Measurements from ENCODE around the gene CABP1. TPM values are rescaled to one million over a fixed set of nuclear protein-coding genes. Genes with fewer than 3 reads are reported as not detected.

The CABP1 gene
- total and polyA plus RNA-seq, 9 of the 15 experiments (the other 6 are each of a cell fraction or from before 2014, with no cell fraction given) = not detected

GRCh38 chr12:120640861-120641833 is 721 bp downstream of the CABP1 start (continued):
- 0 out of 4 replicates have a peak, but pooled peaks of 1 of the 2 experiments have one; percentile 42 for TF ChIP-seq FOXA3 (CRISPR knock-in tag; conservative IDR thresholded peaks at IDR 0.05 in 1 of 2, IDR thresholded peaks at IDR 0.05 in 1 of 2)

- Histone ChIP-seq H2AFZ (ENCODE audit: low read depth, low read length) (no peak overlapping the region), H3K27ac (ENCODE audit: extremely low read depth, low read depth, low read length) (no peak overlapping the region), H3K9me3 (replicated peaks; ENCODE audit: control insufficient read depth, insufficient read depth, low read depth, low read length) (no peaks in the 10 kb centered on the region), H3K4me1 (replicated peaks in 1 of 2; ENCODE audit: control insufficient read depth in 2 of 2, insufficient read depth in 2 of 2, low read length in 2 of 2) (peaks cover 0 to 19% of the 10 kb centered on the region in 2 experiments; a peak in 3 of 5 replicates), H3K4me3 (no peak overlapping the region), H3K4me2 (ENCODE audit: insufficient read depth, low read length) (no peak overlapping the region), H3K9ac (ENCODE audit: insufficient read depth in 1 of 2, low read depth in 2 of 2, low read length in 2 of 2) (no peak overlapping the region), H3K27me3 (ENCODE audit: control insufficient read depth in 2 of 2, insufficient read depth in 2 of 2, low read length in 2 of 2) (peaks cover 29 to 40% of the 10 kb centered on the region in 2 experiments), H3K79me2 (ENCODE audit: control insufficient read depth, insufficient read depth, low read length) (no peaks in the 10 kb centered on the region), H4K20me1 (replicated peaks; ENCODE audit: control insufficient read depth, insufficient read depth, low read length) (no peaks in the 10 kb centered on the region; the same call in 1 of the 2 replicates), H3K9me1 (ENCODE audit: control insufficient read depth, insufficient read depth, low read length) (no peaks in the 10 kb centered on the region), H3K36me3 (ENCODE audit: control insufficient read depth, insufficient read depth, low read length) (no peaks in the 10 kb centered on the region)
- intact Hi-C loops (cut with micrococcal nuclease) (loop anchor here (10.0 kb wide), 2 partner anchors 207 to 317 kb away; partner anchors contain the start of genes COX6A1 and PLA2G1B), in situ Hi-C loops (cut with MboI) (no loop called here)
- DNase-seq (ENCODE audit: extremely low read depth in 1 of 4, low spot score in 3 of 4) (no peak), ATAC-seq (no peak), FAIRE-seq (no peak)
- BruUV-seq (replicated peaks) = no TSS peak
- ChIA-PET POLR2A (interaction anchor here (0.6 kb wide), 1 partner anchor 65 kb away, joined by 3 read pairs; no protein-coding TSS in a partner anchor), CTCF (ENCODE audit: low intra/inter-chr PET ratio) (interaction anchor here (0.7 to 1.6 kb wide), 2 partner anchors 58 to 522 kb away, joined by 3 read pairs; no protein-coding TSS in a partner anchor)
- 27% methylated on average over 9 of the region's 9 CpGs for WGBS (ENCODE audit: insufficient coverage, low coverage, missing lambda C conversion rate)
- TF ChIP-seq ZNF184 (CRISPR knock-in tag; IDR thresholded peaks at IDR 0.05) (no peak), ARID1B (IDR thresholded peaks at IDR 0.05) (no peak), CEBPB (tag; IDR thresholded peaks at IDR 0.05) (no peak), TCF3 (CRISPR knock-in tag; IDR thresholded peaks at IDR 0.05) (no peak), ZNF644 (tag; IDR thresholded peaks at IDR 0.05; ENCODE audit: low read depth) (no peak), SNIP1 (IDR thresholded peaks at IDR 0.05; ENCODE audit: low read depth) (no peak), ZBTB40 (IDR thresholded peaks at IDR 0.05) (no peak), ZBTB40 (CRISPR knock-in tag; IDR thresholded peaks at IDR 0.05) (no peak), CREM (IDR thresholded peaks at IDR 0.05; ENCODE audit: low read depth) (no peak), NFYB (IDR thresholded peaks at IDR 0.05; ENCODE audit: extremely low read depth, insufficient read length) (no peak)
Observed at GRCh38 chr12:120642121-120642520, 1.7 kb downstream of the CABP1 start.
